ENCODE measurements around the gene CYB5B.

The CYB5B gene

DNA sequence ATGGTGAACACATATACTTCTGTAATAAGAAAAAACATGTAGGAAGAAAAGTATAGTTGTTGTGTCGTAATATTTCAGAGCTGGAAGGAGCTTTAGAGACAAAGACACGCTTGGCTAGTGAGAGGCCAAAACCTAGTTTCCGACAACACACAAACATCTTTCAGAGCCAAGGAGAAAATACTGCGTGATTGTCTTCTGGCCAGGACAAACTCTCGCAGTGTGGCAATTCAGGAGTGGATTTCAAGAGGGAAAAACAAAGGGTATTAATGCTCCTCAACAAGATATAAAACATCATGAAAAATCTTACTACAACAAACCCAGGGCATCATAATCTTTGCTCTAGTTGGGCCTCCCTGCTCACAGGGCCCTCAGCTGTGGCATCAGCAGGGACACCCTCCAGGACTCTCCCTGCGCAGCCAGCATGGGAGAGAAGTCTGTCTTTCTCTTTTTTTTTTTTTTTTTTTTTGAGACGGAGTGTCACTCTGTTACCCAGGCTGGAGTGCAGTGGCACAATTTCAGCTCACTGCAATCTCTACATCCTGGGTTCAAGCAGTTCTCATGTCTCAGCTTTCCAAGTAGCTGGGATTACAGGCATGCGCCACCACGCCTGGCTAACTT lies 66.4 kb downstream of the CYB5B start:
- no peak for DNase-seq

DNA sequence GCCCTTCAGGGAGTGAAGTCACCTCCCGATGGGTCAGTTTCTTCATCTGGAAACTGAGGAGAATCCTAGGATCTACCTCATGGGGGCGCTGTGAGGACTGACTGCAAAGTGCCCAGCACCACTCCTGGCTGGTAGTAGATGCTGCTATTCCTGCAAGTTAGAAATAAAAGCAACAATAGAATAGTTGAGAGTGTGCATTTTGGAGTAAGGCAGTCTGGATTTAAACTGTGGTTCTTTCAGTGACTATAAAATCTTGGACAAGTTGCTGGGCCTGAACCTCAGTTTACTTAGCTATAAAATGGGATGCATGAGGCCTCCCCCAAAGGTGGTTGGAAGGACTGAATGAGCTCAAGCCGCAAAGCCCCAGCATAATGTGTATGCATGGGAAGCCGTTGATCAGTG lies 70.6 kb downstream of the CYB5B start:
- DNase-seq = no peak

DNA sequence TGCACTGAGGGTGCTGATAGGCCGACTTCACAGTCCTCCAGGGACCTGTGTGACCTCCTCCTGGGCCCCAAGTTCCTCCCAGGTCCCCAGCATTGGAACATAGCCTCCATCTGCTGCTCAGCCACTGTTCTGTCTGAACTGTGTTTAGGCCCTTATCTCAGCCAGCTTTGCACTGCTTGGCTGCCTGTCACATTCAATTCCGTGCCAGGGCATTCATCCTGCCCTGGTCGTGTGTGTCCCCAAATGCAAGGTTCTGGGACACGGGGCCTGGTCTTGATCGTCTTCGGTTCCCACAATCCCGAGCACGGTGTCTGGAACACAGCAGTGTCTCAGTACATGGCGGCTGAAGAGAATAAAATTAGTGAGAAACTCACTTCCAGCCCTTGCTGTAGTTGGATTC lies 71.4 kb downstream of the CYB5B start:
- DNase-seq = no peak

DNA sequence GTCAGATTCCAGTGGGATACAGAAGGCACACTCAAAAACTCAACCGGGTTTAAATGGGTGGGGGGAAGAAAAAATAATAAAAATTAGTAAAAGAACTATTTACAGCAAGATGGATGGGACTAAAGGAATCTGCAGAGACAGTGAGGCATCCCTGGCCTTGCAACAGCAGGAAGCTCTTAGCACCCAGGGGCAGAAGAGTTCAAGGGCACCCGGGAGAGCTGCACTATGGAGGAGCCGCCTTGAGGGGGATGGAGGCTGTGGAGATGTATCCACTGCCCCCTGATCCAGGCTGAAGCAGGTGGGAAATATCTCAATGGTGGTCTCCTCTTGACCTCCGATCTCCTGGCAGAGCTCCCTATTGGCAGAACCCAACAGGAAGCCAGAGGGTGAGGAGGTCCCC lies 72.0 kb downstream of the CYB5B start:
- no peak for DNase-seq

DNA sequence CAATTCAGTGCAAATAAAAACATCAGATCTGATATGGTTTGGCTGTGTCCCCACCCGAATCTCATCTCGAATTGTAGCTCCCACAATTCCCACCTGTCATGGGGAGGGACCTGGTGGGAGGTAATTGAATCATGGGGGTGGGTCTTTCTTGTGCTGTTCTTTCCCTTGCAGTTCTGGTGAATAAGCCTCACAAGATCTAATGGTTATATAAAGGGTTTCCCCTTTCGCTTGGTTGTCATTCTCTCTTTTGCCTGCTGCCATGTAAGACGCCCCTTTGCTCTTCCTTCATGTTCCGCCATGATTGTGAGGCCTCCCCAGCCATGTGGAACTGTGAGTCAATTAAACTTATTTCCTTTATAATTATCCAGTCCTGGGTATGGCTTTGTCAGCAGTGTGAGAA lies 72.5 kb downstream of the CYB5B start:
- no peak for DNase-seq

DNA sequence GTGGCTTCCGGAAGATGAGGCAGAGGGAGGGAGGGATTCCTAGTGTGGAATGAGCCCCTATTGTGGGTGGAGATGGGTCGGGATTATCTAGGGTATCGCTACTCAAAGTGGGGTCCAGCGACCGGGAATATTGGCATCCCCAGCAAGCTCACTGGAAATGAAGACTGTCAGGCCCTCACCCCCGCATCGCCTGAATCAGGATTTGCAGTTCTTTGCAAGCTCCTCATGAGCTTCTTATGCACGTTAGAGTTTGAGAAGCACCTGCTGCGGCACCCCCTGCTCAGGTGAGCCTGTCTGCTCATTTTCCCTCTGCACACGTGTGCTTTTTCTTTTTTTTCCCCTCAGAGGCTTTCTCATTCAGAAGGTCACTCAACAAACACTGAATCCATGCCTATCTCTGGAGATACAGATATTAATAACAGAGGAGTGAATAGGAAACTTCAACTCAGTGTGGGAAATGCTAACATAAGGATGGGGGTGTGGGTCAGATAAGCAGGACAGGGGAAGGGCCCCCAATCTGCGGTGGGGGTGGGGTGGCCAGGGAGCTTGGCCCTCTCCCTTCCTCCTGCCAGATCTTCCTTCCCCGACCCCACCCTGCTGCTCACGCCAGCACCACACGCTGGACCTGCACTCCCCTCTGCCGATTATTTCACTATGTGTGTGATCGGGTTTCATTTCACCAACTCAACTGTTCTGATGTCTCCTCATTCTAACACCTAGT lies 73.6 kb downstream of the CYB5B start:
- no peak for DNase-seq

DNA sequence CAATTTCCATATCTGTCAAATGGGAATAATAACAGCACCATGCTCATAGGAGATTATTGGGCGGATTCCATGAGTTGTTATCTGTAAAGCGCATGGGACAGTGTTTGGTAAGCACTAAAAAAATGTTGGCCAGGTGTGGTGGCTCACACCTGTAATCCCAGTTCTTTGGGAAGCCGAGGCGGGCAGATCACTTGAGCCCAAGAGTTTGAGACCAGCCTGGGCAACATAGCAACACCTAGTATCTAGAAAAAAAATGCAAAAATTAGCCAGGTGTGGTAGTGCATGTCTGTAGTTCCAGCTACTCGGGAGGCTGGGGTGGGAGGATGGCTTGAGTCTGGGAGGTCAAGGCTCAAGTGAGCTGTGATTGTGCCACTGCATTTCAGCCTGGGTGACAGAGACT lies 74.5 kb downstream of the CYB5B start:
- no peak for DNase-seq

DNA sequence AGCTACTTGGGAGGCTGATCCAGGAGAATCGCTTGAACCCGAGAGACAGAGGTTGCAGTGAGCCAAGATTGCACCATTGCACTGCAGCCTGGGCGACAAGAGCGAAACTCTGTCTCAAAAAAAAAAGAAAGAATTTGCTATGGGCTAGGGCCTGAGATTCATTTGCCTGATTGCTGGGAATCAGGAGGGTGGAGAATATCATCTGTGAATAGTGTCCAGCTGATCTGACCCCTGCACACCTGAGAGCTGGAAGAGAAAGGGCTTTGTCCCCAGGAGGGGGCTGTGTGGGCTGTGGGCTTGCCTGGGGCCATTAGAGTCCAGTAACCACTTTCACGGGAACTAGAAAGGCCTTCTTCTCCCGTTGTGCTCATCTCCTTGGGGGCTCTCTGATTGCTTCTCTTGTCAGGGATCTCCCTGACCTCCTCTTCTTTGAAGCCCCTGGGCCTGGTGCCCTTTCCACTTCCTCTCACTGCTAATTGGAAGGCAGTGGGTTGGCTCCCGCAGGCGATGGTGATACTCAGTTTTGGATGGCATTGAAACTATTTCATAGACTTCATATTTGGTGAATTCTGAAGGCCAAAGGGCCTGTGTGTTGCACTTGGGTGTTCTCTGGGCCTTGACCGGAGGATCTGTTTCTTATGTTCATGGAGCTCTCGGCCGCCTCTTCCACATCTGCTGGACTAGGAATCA lies 75.3 kb downstream of the CYB5B start:
- DNase-seq = no peak

DNA sequence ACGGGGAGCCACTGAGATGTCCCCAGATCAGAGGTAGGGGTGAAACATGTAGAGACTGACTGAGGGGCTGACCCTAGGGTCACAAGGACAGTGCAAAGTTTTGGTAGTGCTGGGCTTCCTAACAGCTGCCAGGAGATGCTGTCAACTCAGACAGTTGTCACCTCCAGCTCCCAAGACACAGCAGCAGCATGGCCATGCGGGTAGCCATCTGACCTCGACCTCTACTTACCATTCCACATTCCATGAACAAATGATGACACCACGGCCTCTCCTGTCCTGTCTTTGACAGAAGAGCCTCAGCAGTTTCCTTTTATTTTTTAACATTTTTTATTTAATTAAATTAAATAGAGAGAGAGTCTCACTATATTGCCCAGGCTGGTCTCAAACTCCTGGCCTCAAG lies 76.1 kb downstream of the CYB5B start:
- no peak for DNase-seq

DNA sequence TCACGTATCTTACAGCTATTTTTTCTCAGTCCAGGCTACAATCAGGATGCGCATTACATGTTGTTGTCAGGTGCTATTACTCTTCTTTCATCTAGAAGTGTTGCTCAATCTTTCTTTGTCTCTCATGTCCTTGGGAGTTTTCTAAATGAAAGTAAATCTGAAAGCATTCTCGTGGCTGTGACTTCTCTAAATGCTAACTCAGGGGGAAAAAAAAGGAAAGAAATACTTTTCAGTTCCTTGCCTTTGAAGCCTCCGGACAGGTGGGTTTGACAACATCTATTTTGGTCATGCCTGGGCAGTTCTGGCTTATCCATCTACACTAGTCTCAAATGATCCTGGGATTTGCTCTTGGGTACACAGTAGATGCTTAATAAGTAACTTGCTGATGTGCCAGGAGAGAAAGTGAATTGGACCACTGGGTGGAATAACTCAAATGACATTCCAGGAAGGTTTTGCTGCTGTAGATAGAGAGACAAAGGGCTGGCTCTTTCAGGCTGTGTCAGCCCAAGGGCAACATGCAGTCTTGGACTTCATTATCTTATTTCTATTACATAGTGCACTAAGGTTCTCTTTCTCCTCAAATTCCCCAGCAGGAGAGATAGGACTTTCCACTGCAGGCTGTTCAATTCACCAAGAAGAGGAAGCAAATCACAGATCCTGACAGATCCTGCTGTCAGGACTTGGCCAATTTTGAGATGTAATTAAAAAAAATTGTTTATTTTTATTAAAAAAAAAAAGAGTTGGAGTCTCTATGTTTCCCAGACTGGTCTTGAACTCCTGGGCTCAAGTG lies 77.7 kb downstream of the CYB5B start:
- peak; percentile 29 for DNase-seq

DNA sequence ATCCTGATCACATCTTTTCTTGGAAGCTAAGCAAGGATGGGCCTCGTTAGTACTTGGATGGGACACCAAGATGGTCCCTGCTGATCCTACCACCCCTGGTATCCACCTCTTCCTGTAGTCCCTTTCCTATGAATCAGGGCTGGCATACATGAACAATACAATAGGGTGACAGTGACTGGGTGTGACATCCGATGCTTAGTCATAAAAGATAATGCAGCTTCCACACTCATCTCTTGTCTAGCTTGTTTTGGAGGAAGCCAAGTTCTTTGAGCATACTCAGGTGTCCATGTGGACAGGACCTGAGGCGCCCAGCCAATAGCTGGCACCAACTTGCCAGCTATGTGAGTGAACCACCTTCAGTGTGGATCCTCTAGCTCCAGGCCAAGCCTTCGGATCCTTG lies 78.8 kb downstream of the CYB5B start:
- no peak for DNase-seq

DNA sequence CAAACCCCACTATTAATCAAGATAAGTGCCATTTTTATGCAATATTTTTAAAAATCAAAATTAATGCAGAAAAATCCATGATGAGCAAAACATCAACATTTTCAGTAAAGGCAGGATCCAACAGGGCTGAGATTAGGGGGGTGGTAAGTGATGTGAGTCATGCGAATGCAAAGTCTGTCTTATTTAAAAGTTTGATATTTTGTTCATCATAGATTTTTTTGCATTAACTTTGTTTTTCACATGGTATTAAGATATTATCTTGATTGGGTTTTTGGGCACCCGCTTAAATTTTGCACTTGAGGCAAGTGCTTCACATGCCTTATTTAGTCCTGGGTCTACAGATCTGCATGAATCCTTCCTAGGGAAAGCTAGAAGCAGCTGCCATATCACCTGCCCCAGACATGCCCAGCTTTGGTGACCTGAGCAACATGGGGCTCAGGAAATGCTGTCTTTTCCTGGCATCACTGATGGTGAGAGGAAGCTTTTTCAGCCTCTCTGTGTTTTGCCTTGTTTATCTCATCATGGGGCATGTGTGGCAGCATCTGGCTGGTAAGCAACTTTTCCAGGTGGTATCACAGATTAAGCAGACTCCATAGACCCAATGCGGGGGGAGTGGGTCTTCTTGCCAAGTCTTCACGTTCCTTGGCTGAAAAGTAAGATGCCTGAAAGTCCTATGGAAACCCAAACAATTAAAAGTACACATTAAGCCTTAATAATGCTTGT lies 83.8 kb downstream of the CYB5B start:
- DNase-seq = no peak

DNA sequence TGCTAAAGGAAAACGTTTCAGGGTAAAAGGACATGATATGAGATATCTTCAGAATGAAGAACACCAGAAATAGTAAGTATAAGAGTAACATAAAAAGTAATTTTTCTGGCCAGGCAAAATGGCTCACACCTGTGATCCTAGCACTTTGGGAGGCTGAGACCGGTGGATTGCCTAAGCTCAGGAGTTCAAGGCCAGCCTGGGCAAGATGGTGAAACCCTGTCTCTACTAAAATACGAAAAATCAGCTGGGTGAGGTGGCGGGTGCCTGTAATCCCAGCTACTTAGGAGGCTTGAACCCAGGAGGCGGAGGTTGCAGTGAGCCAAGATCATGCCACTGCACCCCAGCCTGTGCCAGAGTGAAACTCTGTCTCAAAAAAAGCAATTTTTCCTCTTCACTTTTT lies 84.7 kb downstream of the CYB5B start:
- DNase-seq = no peak

DNA sequence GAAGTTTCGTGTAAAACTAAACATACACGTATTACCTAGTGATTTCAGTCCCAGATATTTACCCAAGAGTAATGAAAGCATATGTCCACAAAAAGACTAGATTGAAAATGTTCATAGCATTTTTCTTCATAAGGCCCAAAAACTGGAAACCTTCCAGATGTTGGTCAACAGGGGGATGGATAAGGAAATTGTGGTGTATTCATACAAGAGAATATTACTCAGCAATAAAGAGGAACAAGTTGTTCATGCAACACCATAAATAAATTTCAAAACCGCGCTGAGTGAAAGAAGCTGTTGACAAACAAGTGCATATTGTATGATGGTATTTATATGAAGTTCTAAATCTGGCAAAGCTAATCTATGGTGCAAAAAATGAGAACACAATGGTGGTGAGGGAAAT lies 87.2 kb downstream of the CYB5B start:
- DNase-seq = no peak

DNA sequence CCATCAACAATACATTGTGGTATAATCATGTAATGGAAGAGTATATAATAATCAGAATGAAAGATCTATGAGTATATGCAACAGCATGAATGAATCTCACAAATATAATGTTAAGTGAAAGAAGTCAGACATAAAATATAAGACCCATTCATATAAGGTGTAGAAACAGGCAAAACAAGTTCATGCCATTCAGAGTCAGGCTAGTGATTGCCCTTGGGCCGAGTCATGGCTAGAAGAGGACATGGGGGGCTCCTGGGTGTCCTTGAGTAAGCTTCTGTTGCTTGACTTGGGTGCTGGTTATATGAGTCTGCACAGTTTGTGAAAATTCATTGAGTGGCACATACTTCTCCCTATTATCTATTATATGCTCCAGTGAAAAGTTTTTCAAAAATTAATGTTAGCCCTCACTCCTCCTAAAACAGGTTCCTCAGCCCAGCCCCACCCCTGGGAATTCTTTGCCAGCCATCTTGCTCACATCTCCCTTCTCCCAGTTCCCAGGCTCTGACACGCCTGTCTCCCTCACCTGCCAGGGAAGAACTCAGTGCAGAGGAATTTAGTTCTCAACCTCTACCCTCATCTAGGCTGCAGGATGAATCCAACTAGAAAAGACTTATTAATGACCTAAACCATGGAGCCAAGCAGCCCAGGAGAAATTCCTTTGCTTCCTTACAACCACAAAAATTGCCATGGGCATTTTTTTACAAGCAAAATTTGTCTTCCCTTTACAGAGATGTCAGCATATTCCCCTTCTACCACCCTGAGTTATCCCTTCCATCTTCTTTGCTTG lies 89.0 kb downstream of the CYB5B start:
- DNase-seq = peak; percentile 88

DNA sequence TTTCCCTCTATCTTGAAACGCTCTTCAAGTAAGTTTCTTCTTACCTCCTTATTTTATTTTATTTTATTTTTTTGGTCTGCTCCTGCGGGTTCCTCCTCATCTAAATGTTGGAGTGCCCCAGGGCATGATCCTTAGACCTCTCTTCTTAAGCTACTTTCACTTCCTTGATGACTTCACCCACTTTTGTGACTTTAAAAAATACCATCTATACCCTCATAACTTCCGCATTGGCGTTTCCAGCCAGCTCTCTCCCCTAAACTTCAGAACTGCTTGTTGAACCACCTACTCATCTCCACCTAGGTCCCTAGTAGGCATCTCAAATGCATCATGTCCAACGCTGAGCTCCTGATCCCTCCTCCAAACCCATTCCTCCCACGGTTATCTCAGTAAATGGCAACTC lies 89.9 kb downstream of the CYB5B start:
- DNase-seq = no peak

Data from kidney glomerular epithelial cell (primary cell).